Suprapubic skin (tissue), 4 donors: ENCODE measurements around the gene IFNLR1. TPM values are rescaled to one million over a fixed set of nuclear protein-coding genes. Genes with fewer than 3 reads are reported as not detected.

Experiments used
- DNase-seq, 2 donors: peaks; one replicate each; pipeline ENCODE4 v3.0.0-alpha.2; 2019; ENCODE audit warnings: low spot score in 2 of 2
- H3K27ac ChIP-seq: fragments of 200-600 bp; sonication (generic); one replicate; pipeline ENCODE4 v1.5.1; 2019
- H3K27me3 ChIP-seq: fragments of 200-600 bp; sonication (generic); one replicate; pipeline ENCODE4 v1.5.1; 2019
- H3K36me3 ChIP-seq: fragments of 200-600 bp; sonication (generic); one replicate; pipeline ENCODE4 v1.5.1; 2019
- H3K4me1 ChIP-seq: fragments of 200-600 bp; sonication (generic); one replicate; pipeline ENCODE4 v1.5.1; 2019
- H3K4me3 ChIP-seq: fragments of 200-600 bp; sonication (generic); one replicate; pipeline ENCODE4 v1.5.1; 2019; ENCODE audit warnings: mild to moderate bottlenecking
- H3K9me3 ChIP-seq: fragments of 200-600 bp; sonication (generic); one replicate; pipeline ENCODE4 v1.5.1; 2019
- CTCF ChIP-seq, 2 donors: fragments of 200-600 bp in 1 of 2; fragments of 450-650 bp in 1 of 2; sonication (generic) in 1 of 2; IDR thresholded peaks; one replicate each; pipeline ENCODE4 v1.5.1; 2016 to 2019; ENCODE audit warnings: antibody characterized with exemption in 2 of 2, mild to moderate bottlenecking in 1 of 2, moderate library complexity in 1 of 2
- EP300 ChIP-seq: sonication (generic); formaldehyde crosslinking; IDR thresholded peaks from one replicate; pipeline ENCODE4 v1.6.1; 2017; ENCODE audit warnings: antibody characterized with exemption
- POLR2A ChIP-seq, 2 donors: fragments of 450-650 bp; IDR thresholded peaks; one replicate each; pipeline ENCODE4 v1.6.1; 2017; ENCODE audit warnings: antibody characterized with exemption in 2 of 2, mild to moderate bottlenecking in 2 of 2, moderate library complexity in 2 of 2
- POLR2AphosphoS5 ChIP-seq, 3 donors: sonication (generic); formaldehyde crosslinking; IDR thresholded peaks; one replicate each; pipeline ENCODE4 v1.6.1; 2017; ENCODE audit warnings: antibody characterized with exemption in 3 of 3
- WGBS: methylation state at CpG from one replicate; pipeline ENCODE4 v1.1.5; 2018; 5-methylcytosine and 5-hydroxymethylcytosine counted together
- total RNA-seq, 4 donors: library from RNA; depleted of rRNA; stranded (reverse); fragments of >200 nt; gene quantifications; one replicate each; pipeline ENCODE4 v1.1.0, GENCODE V29; 2016

Gene IFNLR1
- total RNA-seq, 4 donors from 2014 or later = 11.7 to 16.1 (median 14.0) TPM

GRCh38 chr1:24134376-24134775 lies 52.7 kb downstream of the IFNLR1 start:
- TF ChIP-seq CTCF (IDR thresholded peaks at IDR 0.05) = no peak
- TF ChIP-seq POLR2A (IDR thresholded peaks at IDR 0.05) = no peak
- 93% methylated on average over 3 of the region's 3 CpGs for WGBS
- H3K27me3 ChIP-seq = no peaks in the 10 kb centered on the region
- no peaks in the 10 kb centered on the region for H3K9me3 ChIP-seq
- no peaks in the 10 kb centered on the region for H3K4me1 ChIP-seq
- no peak overlapping the region for H3K4me3 ChIP-seq
- H3K27ac ChIP-seq = no peak overlapping the region
- H3K36me3 ChIP-seq = peaks cover 17% of the 10 kb centered on the region
- no peak for DNase-seq

GRCh38 chr1:24133819-24134218 lies 53.3 kb downstream of the IFNLR1 start:
- 100% methylated on average over 1 of the region's 1 CpG for WGBS
- no peaks in the 10 kb centered on the region for H3K4me1 ChIP-seq
- H3K9me3 ChIP-seq = no peaks in the 10 kb centered on the region
- no peaks in the 10 kb centered on the region for H3K27me3 ChIP-seq
- no peak for DNase-seq
- TF ChIP-seq EP300 = no peak
- TF ChIP-seq CTCF (IDR thresholded peaks at IDR 0.05) = no peak
- no peak for TF ChIP-seq POLR2A (IDR thresholded peaks at IDR 0.05)
- TF ChIP-seq POLR2AphosphoS5 (IDR thresholded peaks at IDR 0.05) = no peak
- H3K36me3 ChIP-seq = peaks cover 17% of the 10 kb centered on the region
- H3K27ac ChIP-seq = no peak overlapping the region
- no peak overlapping the region for H3K4me3 ChIP-seq

DNA sequence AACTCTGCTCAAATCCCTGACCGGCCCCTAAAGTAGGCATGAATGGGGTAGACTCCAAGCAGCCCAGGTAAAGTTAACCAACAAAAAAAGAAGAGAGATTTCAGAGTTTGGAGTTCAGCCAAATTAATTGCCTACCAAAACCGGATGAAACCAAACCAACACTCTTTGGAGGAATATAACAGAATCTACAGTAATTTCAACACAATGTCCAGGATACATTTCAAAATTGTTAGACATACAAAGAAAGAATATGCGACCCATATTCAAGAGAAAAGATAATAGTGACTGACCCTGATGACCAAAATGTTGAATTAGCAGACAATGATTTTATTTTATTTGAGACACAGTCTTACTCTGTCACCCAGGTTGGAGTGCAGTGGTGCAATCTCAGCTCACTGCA lies 56.7 kb downstream of the IFNLR1 start:
- Histone ChIP-seq H3K4me3 (no peak overlapping the region), H3K9me3 (no peaks in the 10 kb centered on the region), H3K27me3 (no peaks in the 10 kb centered on the region), H3K27ac (no peak overlapping the region), H3K4me1 (no peaks in the 10 kb centered on the region), H3K36me3 (peaks cover 15% of the 10 kb centered on the region)
- no peak for DNase-seq
- WGBS = 87% methylated on average over 3 of the region's 3 CpGs
- TF ChIP-seq CTCF (IDR thresholded peaks at IDR 0.05) (no peak), POLR2A (IDR thresholded peaks at IDR 0.05) (no peak), EP300 (no peak), POLR2AphosphoS5 (IDR thresholded peaks at IDR 0.05) (no peak)

GRCh38 chr1:24127801-24128363 lies 59.2 kb downstream of the IFNLR1 start:
- Histone ChIP-seq H3K36me3 (peaks cover 9% of the 10 kb centered on the region), H3K27me3 (no peaks in the 10 kb centered on the region), H3K4me3 (no peak overlapping the region), H3K27ac (no peak overlapping the region), H3K9me3 (no peaks in the 10 kb centered on the region), H3K4me1 (no peaks in the 10 kb centered on the region)
- DNase-seq = no peak
- no peak for TF ChIP-seq CTCF (IDR thresholded peaks at IDR 0.05)
- TF ChIP-seq POLR2AphosphoS5 (IDR thresholded peaks at IDR 0.05) = no peak
- no peak for TF ChIP-seq EP300
- no peak for TF ChIP-seq POLR2A (IDR thresholded peaks at IDR 0.05)
- WGBS = 76% methylated on average over 7 of the region's 7 CpGs

- no peaks in the 10 kb centered on the region for H3K9me3 ChIP-seq
- H3K36me3 ChIP-seq = peaks cover 6% of the 10 kb centered on the region
- DNase-seq = no peak
- H3K27me3 ChIP-seq = no peaks in the 10 kb centered on the region
- no peaks in the 10 kb centered on the region for H3K4me1 ChIP-seq
- WGBS = 86% methylated on average over 3 of the region's 3 CpGs
- no peak overlapping the region for H3K4me3 ChIP-seq
- H3K27ac ChIP-seq = no peak overlapping the region
- TF ChIP-seq POLR2A (IDR thresholded peaks at IDR 0.05) = no peak
- no peak for TF ChIP-seq POLR2AphosphoS5 (IDR thresholded peaks at IDR 0.05)
- TF ChIP-seq EP300 = no peak
- TF ChIP-seq CTCF (IDR thresholded peaks at IDR 0.05) = no peak
These were observed 59.8 kb downstream of the IFNLR1 start for GRCh38 chr1:24127134-24127800.
